ENCODE data around the gene RXRA. TPM values are rescaled to one million over a fixed set of nuclear protein-coding genes. Genes with fewer than 3 reads are reported as not detected.

Gene RXRA
- total and polyA plus RNA-seq, 2 of the 13 experiments (the other 11 are each of a cell fraction or from before 2014, with no cell fraction given) = 18.9 to 29.2 TPM

DNA sequence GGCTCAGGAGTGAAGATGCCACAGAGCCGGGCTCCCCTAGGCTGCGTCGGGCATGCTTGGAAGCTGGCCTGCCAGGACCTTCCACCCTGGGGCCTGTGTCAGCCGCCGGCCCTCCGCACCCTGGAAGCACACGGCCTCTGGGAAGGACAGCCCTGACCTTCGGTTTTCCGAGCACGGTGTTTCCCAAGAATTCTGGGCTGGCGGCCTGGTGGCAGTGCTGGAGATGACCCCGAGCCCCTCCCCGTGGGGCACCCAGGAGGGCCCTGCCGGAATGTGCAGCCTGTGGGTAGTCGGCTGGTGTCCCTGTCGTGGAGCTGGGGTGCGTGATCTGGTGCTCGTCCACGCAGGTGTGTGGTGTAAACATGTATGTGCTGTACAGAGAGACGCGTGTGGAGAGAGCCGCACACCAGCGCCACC lies 113.1 kb downstream of the RXRA start (continued):
- TF ChIP-seq MTA1 (CRISPR knock-in tag; IDR thresholded peaks at IDR 0.05; ENCODE audit: borderline replicate concordance) (peak; percentile 63; the same call in 1 of the 2 replicates), ZNF891 (CRISPR knock-in tag; IDR thresholded peaks at IDR 0.05) (no peak), KMT2B (CRISPR knock-in tag; IDR thresholded peaks at IDR 0.05) (no peak), ZFP62 (CRISPR knock-in tag; IDR thresholded peaks at IDR 0.05) (no peak), SP1 (IDR thresholded peaks at IDR 0.05) (no peak), SP1 (CRISPR knock-in tag; IDR thresholded peaks at IDR 0.05) (no peak), ZNF317 (CRISPR knock-in tag; IDR thresholded peaks at IDR 0.05) (no peak), SALL1 (CRISPR knock-in tag; IDR thresholded peaks at IDR 0.05) (peak; percentile 76), MYC (CRISPR knock-in tag; IDR thresholded peaks at IDR 0.05; ENCODE audit: borderline replicate concordance) (peak; percentile 33; the same call in 1 of the 2 replicates), TRIM24 (CRISPR knock-in tag; IDR thresholded peaks at IDR 0.05) (no peak), ZNF260 (CRISPR knock-in tag; IDR thresholded peaks at IDR 0.05; ENCODE audit: borderline replicate concordance, low read depth) (no peak), ZNF446 (CRISPR knock-in tag; IDR thresholded peaks at IDR 0.05) (no peak), PRPF4 (IDR thresholded peaks at IDR 0.05; ENCODE audit: low read depth, low read length, poor library complexity, severe bottlenecking) (no peak), ZNF350 (CRISPR knock-in tag; IDR thresholded peaks at IDR 0.05; ENCODE audit: borderline replicate concordance, low read depth) (0 out of 2 replicates have a peak, but pooled peaks have one; percentile 18), ZNF329 (CRISPR knock-in tag; IDR thresholded peaks at IDR 0.05; ENCODE audit: low read depth) (no peak), MXI1 (IDR thresholded peaks at IDR 0.05; ENCODE audit: borderline replicate concordance, low read depth, low read length) (no peak; the same call in 2 of the 3 replicates)
- TF ChIP-seq, protein P1, sequence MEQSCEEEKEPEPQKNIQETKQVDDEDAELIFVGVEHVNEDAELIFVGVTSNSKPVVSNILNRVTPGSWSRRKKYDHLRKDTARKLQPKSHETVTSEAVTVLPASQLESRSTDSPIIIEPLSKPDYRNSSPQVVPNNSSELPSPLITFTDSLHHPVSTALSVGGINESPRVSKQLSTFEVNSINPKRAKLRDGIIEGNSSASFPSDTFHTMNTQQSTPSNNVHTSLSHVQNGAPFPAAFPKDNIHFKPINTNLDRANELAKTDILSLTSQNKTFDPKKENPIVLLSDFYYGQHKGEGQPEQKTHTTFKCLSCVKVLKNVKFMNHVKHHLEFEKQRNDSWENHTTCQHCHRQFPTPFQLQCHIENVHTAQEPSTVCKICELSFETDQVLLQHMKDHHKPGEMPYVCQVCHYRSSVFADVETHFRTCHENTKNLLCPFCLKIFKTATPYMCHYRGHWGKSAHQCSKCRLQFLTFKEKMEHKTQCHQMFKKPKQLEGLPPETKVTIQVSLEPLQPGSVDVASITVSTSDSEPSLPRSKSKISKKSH (CRISPR knock-in tag; IDR thresholded peaks at IDR 0.05; ENCODE audit: borderline replicate concordance) = peak; percentile 63; the same call in 1 of the 2 replicates
- TF ChIP-seq, protein P2, sequence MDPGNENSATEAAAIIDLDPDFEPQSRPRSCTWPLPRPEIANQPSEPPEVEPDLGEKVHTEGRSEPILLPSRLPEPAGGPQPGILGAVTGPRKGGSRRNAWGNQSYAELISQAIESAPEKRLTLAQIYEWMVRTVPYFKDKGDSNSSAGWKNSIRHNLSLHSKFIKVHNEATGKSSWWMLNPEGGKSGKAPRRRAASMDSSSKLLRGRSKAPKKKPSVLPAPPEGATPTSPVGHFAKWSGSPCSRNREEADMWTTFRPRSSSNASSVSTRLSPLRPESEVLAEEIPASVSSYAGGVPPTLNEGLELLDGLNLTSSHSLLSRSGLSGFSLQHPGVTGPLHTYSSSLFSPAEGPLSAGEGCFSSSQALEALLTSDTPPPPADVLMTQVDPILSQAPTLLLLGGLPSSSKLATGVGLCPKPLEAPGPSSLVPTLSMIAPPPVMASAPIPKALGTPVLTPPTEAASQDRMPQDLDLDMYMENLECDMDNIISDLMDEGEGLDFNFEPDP (CRISPR knock-in tag; conservative IDR thresholded peaks at IDR 0.05) = no peak
- TF ChIP-seq, protein P3, sequence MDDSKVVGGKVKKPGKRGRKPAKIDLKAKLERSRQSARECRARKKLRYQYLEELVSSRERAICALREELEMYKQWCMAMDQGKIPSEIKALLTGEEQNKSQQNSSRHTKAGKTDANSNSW (CRISPR knock-in tag; IDR thresholded peaks at IDR 0.05; ENCODE audit: borderline replicate concordance) = no peak
- TF ChIP-seq, protein P4, sequence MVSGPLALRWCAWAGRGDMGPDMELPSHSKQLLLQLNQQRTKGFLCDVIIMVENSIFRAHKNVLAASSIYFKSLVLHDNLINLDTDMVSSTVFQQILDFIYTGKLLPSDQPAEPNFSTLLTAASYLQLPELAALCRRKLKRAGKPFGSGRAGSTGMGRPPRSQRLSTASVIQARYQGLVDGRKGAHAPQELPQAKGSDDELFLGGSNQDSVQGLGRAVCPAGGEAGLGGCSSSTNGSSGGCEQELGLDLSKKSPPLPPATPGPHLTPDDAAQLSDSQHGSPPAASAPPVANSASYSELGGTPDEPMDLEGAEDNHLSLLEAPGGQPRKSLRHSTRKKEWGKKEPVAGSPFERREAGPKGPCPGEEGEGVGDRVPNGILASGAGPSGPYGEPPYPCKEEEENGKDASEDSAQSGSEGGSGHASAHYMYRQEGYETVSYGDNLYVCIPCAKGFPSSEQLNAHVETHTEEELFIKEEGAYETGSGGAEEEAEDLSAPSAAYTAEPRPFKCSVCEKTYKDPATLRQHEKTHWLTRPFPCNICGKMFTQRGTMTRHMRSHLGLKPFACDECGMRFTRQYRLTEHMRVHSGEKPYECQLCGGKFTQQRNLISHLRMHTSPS (CRISPR knock-in tag; IDR thresholded peaks at IDR 0.05; ENCODE audit: low read depth) = peak; percentile 74; the same call in 1 of the 2 replicates
- TF ChIP-seq, protein P5, sequence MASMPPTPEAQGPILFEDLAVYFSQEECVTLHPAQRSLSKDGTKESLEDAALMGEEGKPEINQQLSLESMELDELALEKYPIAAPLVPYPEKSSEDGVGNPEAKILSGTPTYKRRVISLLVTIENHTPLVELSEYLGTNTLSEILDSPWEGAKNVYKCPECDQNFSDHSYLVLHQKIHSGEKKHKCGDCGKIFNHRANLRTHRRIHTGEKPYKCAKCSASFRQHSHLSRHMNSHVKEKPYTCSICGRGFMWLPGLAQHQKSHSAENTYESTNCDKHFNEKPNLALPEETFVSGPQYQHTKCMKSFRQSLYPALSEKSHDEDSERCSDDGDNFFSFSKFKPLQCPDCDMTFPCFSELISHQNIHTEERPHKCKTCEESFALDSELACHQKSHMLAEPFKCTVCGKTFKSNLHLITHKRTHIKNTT (CRISPR knock-in tag; IDR thresholded peaks at IDR 0.05) = no peak
- TF ChIP-seq, protein P6, sequence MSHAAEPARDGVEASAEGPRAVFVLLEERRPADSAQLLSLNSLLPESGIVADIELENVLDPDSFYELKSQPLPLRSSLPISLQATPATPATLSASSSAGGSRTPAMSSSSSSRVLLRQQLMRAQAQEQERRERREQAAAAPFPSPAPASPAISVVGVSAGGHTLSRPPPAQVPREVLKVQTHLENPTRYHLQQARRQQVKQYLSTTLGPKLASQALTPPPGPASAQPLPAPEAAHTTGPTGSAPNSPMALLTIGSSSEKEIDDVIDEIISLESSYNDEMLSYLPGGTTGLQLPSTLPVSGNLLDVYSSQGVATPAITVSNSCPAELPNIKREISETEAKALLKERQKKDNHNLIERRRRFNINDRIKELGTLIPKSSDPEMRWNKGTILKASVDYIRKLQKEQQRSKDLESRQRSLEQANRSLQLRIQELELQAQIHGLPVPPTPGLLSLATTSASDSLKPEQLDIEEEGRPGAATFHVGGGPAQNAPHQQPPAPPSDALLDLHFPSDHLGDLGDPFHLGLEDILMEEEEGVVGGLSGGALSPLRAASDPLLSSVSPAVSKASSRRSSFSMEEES (CRISPR knock-in tag; IDR thresholded peaks at IDR 0.05) = 0 out of 2 replicates have a peak, but pooled peaks have one; percentile 44
